Measurements from ENCODE around the gene FBXO24. TPM values are rescaled to one million over a fixed set of nuclear protein-coding genes. Genes with fewer than 3 reads are reported as not detected.

Gene FBXO24
- total and polyA plus RNA-seq, 9 of the 15 experiments (the other 6 are each of a cell fraction or from before 2014, with no cell fraction given), result 0.17 to 0.95 (median 0.50) TPM

- TF ChIP-seq TFAM (CRISPR knock-in tag; conservative IDR thresholded peaks at IDR 0.05) (no peak), SMARCA5 (IDR thresholded peaks at IDR 0.05) (0 out of 2 replicates have a peak, but pooled peaks have one; percentile 31), SMC3 (conservative IDR thresholded peaks at IDR 0.05; ENCODE audit: insufficient read depth, low read depth, low read length) (peak; percentile 27; the same call in 1 of the 2 replicates), CBFA2T3 (IDR thresholded peaks at IDR 0.05) (no peak), HEY1 (CRISPR knock-in tag; IDR thresholded peaks at IDR 0.05; ENCODE audit: borderline replicate concordance) (no peak), NFYB (IDR thresholded peaks at IDR 0.05; ENCODE audit: extremely low read depth, insufficient read length) (no peak), SRSF1 (IDR thresholded peaks at IDR 0.05; ENCODE audit: low read depth, low read length) (no peak; the same call in 1 of the 2 replicates), L3MBTL2 (IDR thresholded peaks at IDR 0.05) (peak; percentile 40), ZSCAN32 (CRISPR knock-in tag; IDR thresholded peaks at IDR 0.05) (no peak), ZBED1 (IDR thresholded peaks at IDR 0.05) (no peak), ZNF24 (IDR thresholded peaks at IDR 0.05) (peak; percentile 26; the same call in 1 of the 2 replicates), ZNF316 (IDR thresholded peaks at IDR 0.05) (0 out of 2 replicates have a peak, but pooled peaks have one; percentile 19), MEF2D (tag; conservative IDR thresholded peaks at IDR 0.05; ENCODE audit: low read depth) (no peak), ZNF583 (CRISPR knock-in tag; IDR thresholded peaks at IDR 0.05) (peak; percentile 60; the same call in 1 of the 2 replicates), ILF3 (IDR thresholded peaks at IDR 0.05; ENCODE audit: borderline replicate concordance) (no peak; the same call in 1 of the 2 replicates), ASH1L (IDR thresholded peaks at IDR 0.05; ENCODE audit: borderline replicate concordance, low read depth, partially characterized antibody) (no peak), SMAD3 (CRISPR knock-in tag; conservative IDR thresholded peaks at IDR 0.05) (no peak), ZNF239 (CRISPR knock-in tag; IDR thresholded peaks at IDR 0.05) (no peak), HDAC8 (tag; IDR thresholded peaks at IDR 0.05) (no peak), CREB1 (IDR thresholded peaks at IDR 0.05) (no peak), CREB1 (CRISPR knock-in tag; IDR thresholded peaks at IDR 0.05) (peak; percentile 27; the same call in 1 of the 2 replicates), FOXP1 (CRISPR knock-in tag; IDR thresholded peaks at IDR 0.05) (peak; percentile 58; the same call in 1 of the 2 replicates), MYC (IDR thresholded peaks at IDR 0.05; ENCODE audit: low read depth, low read length) (peak; percentile 87), MYC (CRISPR knock-in tag; IDR thresholded peaks at IDR 0.05; ENCODE audit: borderline replicate concordance, low read depth) (peak; percentile 56; the same call in 1 of the 2 replicates), THRAP3 (IDR thresholded peaks at IDR 0.05; ENCODE audit: borderline replicate concordance) (no peak), CEBPZ (IDR thresholded peaks at IDR 0.05; ENCODE audit: borderline replicate concordance, low read depth, low read length) (no peak), TAF9B (IDR thresholded peaks at IDR 0.05; ENCODE audit: partially characterized antibody) (no peak), SREBF2 (CRISPR knock-in tag; IDR thresholded peaks at IDR 0.05) (0 out of 2 replicates have a peak, but pooled peaks have one; percentile 93)
Measured at GRCh38 chr7:100604028-100604975, 18.2 kb downstream of the FBXO24 start (continued).
